HEK293 (cell line): ENCODE results near the gene SDE2.
A peak's percentile ranks its signal among the peaks of the same experiment; 100 is the strongest.

Experiments used
- CTCF ChIA-PET: fragments of 350-600 bp; formaldehyde crosslinking; extraction: SDS; loops from one replicate; lab custom pipeline; 2021; ENCODE audit warnings: antibody characterized with exemption; lab: Yijun Ruan, JAX
- POLR2A ChIA-PET: fragments of 300-600 bp; formaldehyde crosslinking; extraction: SDS; loops from one replicate; lab custom pipeline; 2020; ENCODE audit warnings: antibody characterized with exemption, inconsistent platforms; lab: Yijun Ruan, JAX
- H3K27ac ChIP-seq: fragments of 200-500 bp; sonication (Bioruptor generic); 2 replicates; pipeline ENCODE4 v1.5.1; 2014; ENCODE audit warnings: low read depth, low read length, control low read depth, inconsistent platforms; ENCODE audit errors: extremely low read depth
- H3K36me3 ChIP-seq, 2 experiments: fragments of 200-500 bp in 1 of 2; sonication (Bioruptor generic) in 1 of 2; 1 replicate in 1 of 2; 2 replicates in 1 of 2; pipeline ENCODE4 v1.5.1; 2014 to 2017; ENCODE audit warnings: inconsistent platforms in 2 of 2, low read length in 2 of 2; ENCODE audit not compliant: control insufficient read depth in 2 of 2, insufficient read depth in 1 of 2
- H3K4me1 ChIP-seq: fragments of 200-500 bp; sonication (Bioruptor generic); 2 replicates; pipeline ENCODE4 v1.5.1; 2014; ENCODE audit warnings: mild to moderate bottlenecking, low read length, inconsistent platforms; ENCODE audit not compliant: control insufficient read depth, insufficient read depth
- H3K4me3 ChIP-seq: 2 replicates; pipeline ENCODE4 v1.5.1; 2011; ENCODE audit warnings: low read depth, mild to moderate bottlenecking, control low read depth, low read length, moderate library complexity
- H3K9me3 ChIP-seq: fragments of 200-500 bp; sonication (Bioruptor generic); 2 replicates; pipeline ENCODE4 v1.5.1; 2014; ENCODE audit warnings: low read depth, low read length, inconsistent platforms; ENCODE audit not compliant: control insufficient read depth, insufficient read depth
- EGR2 ChIP-seq: fragments of 450-650 bp; formaldehyde crosslinking; IDR thresholded peaks from 2 replicates; pipeline ENCODE4 v1.5.1; 2016; ENCODE audit warnings: low read depth, missing biosample characterization, missing genetic modification characterization
- KLF7 ChIP-seq: fragments of 450-650 bp; formaldehyde crosslinking; IDR thresholded peaks from 2 replicates; pipeline ENCODE4 v1.5.1; 2016; ENCODE audit warnings: missing biosample characterization, missing genetic modification characterization, borderline replicate concordance
- KLF8 ChIP-seq: fragments of 450-650 bp; formaldehyde crosslinking; IDR thresholded peaks from 2 replicates; pipeline ENCODE4 v1.5.1; 2016; ENCODE audit warnings: missing biosample characterization, missing genetic modification characterization
- REST ChIP-seq: fragments of 450-650 bp; formaldehyde crosslinking; IDR thresholded peaks from 2 replicates; pipeline ENCODE4 v1.5.1; 2016; ENCODE audit warnings: missing biosample characterization, missing genetic modification characterization
- SETDB1 ChIP-seq: IDR thresholded peaks from one replicate; pipeline ENCODE4 v1.6.1; 2017; ENCODE audit warnings: mild to moderate bottlenecking, low read length, moderate library complexity, mixed read lengths; ENCODE audit not compliant: insufficient read length
- YY1 ChIP-seq: fragments of 450-650 bp; formaldehyde crosslinking; IDR thresholded peaks from 2 replicates; pipeline ENCODE4 v1.5.1; 2018; ENCODE audit warnings: missing biosample characterization, missing genetic modification characterization
- ZFP3 ChIP-seq: fragments of 450-650 bp; formaldehyde crosslinking; IDR thresholded peaks from 2 replicates; pipeline ENCODE4 v1.5.1; 2016; ENCODE audit warnings: low read depth, missing biosample characterization, missing genetic modification characterization
- ZFP37 ChIP-seq: fragments of 450-650 bp; formaldehyde crosslinking; IDR thresholded peaks from 2 replicates; pipeline ENCODE4 v1.5.1; 2016; ENCODE audit warnings: missing biosample characterization, missing genetic modification characterization
- ZNF132 ChIP-seq: fragments of 450-650 bp; formaldehyde crosslinking; IDR thresholded peaks from 2 replicates; pipeline ENCODE4 v1.5.1; 2017; ENCODE audit warnings: missing biosample characterization, missing genetic modification characterization, borderline replicate concordance
- ZNF133 ChIP-seq: fragments of 450-650 bp; formaldehyde crosslinking; IDR thresholded peaks from 2 replicates; pipeline ENCODE4 v1.5.1; 2016; ENCODE audit warnings: missing biosample characterization, missing genetic modification characterization
- ZNF184 ChIP-seq: fragments of 450-650 bp; IDR thresholded peaks from 2 replicates; pipeline ENCODE4 v1.5.1; 2018; ENCODE audit warnings: missing biosample characterization, mild to moderate bottlenecking, missing genetic modification characterization
- ZNF280C ChIP-seq: fragments of 450-650 bp; formaldehyde crosslinking; IDR thresholded peaks from 2 replicates; pipeline ENCODE4 v1.5.1; 2016; ENCODE audit warnings: missing biosample characterization, missing genetic modification characterization
- ZNF324 ChIP-seq: fragments of 450-650 bp; formaldehyde crosslinking; IDR thresholded peaks from 2 replicates; pipeline ENCODE4 v1.5.1; 2016; ENCODE audit warnings: missing biosample characterization, missing genetic modification characterization
- ZNF350 ChIP-seq: fragments of 450-650 bp; formaldehyde crosslinking; IDR thresholded peaks from 2 replicates; pipeline ENCODE4 v1.5.0; 2017; ENCODE audit warnings: missing biosample characterization, mild to moderate bottlenecking, missing genetic modification characterization
- ZNF510 ChIP-seq: fragments of 450-650 bp; formaldehyde crosslinking; IDR thresholded peaks from 2 replicates; pipeline ENCODE4 v1.5.1; 2018; ENCODE audit warnings: mild to moderate bottlenecking, missing genetic modification characterization, missing biosample characterization; ENCODE audit not compliant: insufficient replicate concordance
- ZNF571 ChIP-seq: fragments of 450-650 bp; formaldehyde crosslinking; IDR thresholded peaks from 2 replicates; pipeline ENCODE4 v1.5.0; 2017; ENCODE audit warnings: missing biosample characterization, missing genetic modification characterization
- ZNF596 ChIP-seq: fragments of 450-650 bp; IDR thresholded peaks from 2 replicates; pipeline ENCODE4 v1.5.0; 2018; ENCODE audit warnings: missing biosample characterization, mild to moderate bottlenecking, missing genetic modification characterization, moderate library complexity
- TF ChIP-seq, protein P1 (sequence below): fragments of 450-650 bp; formaldehyde crosslinking; IDR thresholded peaks from 2 replicates; pipeline ENCODE4 v1.5.1; 2016; ENCODE audit warnings: missing biosample characterization, missing genetic modification characterization
- TF ChIP-seq, protein P2 (sequence below): fragments of 450-650 bp; formaldehyde crosslinking; IDR thresholded peaks from 2 replicates; pipeline ENCODE4 v1.5.1; 2016; ENCODE audit warnings: missing biosample characterization, missing genetic modification characterization

The SDE2 gene

GRCh38 chr1:225981714-225982113 is 17.4 kb downstream of the SDE2 start (continued):
- no peak for TF ChIP-seq ZNF280C (tag by site-specific recombination)
- TF ChIP-seq ZNF510 (tag by site-specific recombination), result peak; percentile 2
- peak; percentile 99 for TF ChIP-seq ZNF184 (tag by site-specific recombination)
- 0 out of 2 replicates have a peak, but pooled peaks have one; percentile 21 for TF ChIP-seq KLF8 (tag by site-specific recombination)
- peak; percentile 74 for TF ChIP-seq SETDB1
- TF ChIP-seq ZNF132 (tag by site-specific recombination), result no peak

DNA sequence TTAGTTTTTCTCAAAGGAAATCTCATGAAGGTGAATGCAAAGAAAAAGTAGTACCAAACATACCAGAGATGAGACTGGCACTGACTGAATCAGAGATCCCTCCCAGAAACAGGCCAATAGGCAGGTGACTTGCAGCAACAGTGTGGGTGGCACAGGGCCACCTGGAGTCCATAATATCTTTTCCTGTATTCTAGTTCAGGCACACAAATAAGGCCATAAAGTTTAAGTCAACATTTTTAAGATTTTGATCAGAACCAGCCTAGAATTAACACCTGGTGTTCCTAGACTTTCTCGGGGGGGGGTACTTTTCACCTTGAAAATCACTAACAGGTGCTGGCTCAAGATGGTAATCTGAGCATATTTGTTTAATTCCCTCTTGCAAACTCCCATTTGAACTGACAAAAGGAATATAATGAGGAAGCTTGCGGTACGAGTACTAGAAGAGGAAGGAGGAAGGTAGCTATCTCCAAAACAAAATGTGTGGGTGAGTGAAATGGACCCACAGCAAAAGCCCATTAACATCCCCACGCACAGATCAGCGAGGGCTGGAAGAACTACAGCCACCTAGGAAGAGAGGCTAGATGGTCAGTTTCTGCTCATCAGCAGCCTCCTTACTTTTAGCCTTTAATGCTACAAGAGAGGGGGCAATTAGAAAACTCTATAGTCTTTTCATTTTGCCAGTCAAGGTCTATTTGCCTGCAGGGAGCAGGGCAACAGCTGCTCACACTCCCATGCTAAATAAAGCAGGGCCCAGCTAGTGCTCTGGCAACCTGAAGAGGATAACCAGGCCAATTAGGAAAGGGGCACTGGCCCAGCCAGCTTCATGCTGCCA is 18.9 kb downstream of the SDE2 start:
- H3K36me3 ChIP-seq, result peaks cover 43 to 68% of the 10 kb centered on the region in 2 experiments
- H3K9me3 ChIP-seq, result no peaks in the 10 kb centered on the region
- no peaks in the 10 kb centered on the region for H3K4me1 ChIP-seq
- ChIA-PET CTCF (interaction anchor here (0.6 to 3.0 kb wide), 11 partner anchors 14 to 661 kb away, joined by 3 to 21 read pairs (median 7); no protein-coding TSS in a partner anchor), POLR2A (interaction anchor here (0.6 to 0.7 kb wide), 2 partner anchors 83 to 111 kb away, joined by 3 to 5 read pairs; no protein-coding TSS in a partner anchor)
- TF ChIP-seq YY1 (tag by site-specific recombination), result no peak
- no peak for TF ChIP-seq EGR2
- TF ChIP-seq ZNF571 (tag by site-specific recombination), result no peak
- no peak for TF ChIP-seq ZNF596 (tag by site-specific recombination)
- TF ChIP-seq ZFP37 (tag by site-specific recombination), result no peak
- TF ChIP-seq ZNF133 (tag by site-specific recombination), result no peak
- TF ChIP-seq, protein P1, sequence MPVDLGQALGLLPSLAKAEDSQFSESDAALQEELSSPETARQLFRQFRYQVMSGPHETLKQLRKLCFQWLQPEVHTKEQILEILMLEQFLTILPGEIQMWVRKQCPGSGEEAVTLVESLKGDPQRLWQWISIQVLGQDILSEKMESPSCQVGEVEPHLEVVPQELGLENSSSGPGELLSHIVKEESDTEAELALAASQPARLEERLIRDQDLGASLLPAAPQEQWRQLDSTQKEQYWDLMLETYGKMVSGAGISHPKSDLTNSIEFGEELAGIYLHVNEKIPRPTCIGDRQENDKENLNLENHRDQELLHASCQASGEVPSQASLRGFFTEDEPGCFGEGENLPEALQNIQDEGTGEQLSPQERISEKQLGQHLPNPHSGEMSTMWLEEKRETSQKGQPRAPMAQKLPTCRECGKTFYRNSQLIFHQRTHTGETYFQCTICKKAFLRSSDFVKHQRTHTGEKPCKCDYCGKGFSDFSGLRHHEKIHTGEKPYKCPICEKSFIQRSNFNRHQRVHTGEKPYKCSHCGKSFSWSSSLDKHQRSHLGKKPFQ (tag by site-specific recombination), result no peak
- TF ChIP-seq KLF7 (tag by site-specific recombination), result no peak
- no peak for TF ChIP-seq ZNF350
- TF ChIP-seq REST (tag by site-specific recombination), result no peak
- TF ChIP-seq, protein P2, sequence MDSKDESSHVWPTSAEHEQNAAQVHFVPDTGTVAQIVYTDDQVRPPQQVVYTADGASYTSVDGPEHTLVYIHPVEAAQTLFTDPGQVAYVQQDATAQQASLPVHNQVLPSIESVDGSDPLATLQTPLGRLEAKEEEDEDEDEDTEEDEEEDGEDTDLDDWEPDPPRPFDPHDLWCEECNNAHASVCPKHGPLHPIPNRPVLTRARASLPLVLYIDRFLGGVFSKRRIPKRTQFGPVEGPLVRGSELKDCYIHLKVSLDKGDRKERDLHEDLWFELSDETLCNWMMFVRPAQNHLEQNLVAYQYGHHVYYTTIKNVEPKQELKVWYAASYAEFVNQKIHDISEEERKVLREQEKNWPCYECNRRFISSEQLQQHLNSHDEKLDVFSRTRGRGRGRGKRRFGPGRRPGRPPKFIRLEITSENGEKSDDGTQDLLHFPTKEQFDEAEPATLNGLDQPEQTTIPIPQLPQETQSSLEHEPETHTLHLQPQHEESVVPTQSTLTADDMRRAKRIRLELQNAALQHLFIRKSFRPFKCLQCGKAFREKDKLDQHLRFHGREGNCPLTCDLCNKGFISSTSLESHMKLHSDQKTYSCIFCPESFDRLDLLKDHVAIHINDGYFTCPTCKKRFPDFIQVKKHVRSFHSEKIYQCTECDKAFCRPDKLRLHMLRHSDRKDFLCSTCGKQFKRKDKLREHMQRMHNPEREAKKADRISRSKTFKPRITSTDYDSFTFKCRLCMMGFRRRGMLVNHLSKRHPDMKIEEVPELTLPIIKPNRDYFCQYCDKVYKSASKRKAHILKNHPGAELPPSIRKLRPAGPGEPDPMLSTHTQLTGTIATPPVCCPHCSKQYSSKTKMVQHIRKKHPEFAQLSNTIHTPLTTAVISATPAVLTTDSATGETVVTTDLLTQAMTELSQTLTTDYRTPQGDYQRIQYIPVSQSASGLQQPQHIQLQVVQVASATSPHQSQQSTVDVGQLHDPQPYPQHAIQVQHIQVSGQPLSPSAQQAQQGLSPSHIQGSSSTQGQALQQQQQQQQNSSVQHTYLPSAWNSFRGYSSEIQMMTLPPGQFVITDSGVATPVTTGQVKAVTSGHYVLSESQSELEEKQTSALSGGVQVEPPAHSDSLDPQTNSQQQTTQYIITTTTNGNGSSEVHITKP (tag by site-specific recombination), result no peak
- TF ChIP-seq ZFP3 (tag by site-specific recombination), result no peak
- TF ChIP-seq ZNF324 (tag by site-specific recombination), result no peak
- no peak overlapping the region for H3K27ac ChIP-seq
- no peak overlapping the region for H3K4me3 ChIP-seq
